ENCODE results near the gene BRD4.

GRCh38 chr19:15200553-15201364, 131.6 kb downstream of the BRD4 start, which contains the start of gene NOTCH3:
- TF ChIP-seq CTCF (optimal IDR thresholded peaks at IDR 0.05 in 1 of 3, IDR thresholded peaks at IDR 0.05 in 1 of 3, conservative IDR thresholded peaks at IDR 0.05 in 1 of 3; ENCODE audit: extremely low read depth in 1 of 3, insufficient read depth in 2 of 3, low read length in 3 of 3) = no peak
- no peak for TF ChIP-seq EZH2 (IDR thresholded peaks at IDR 0.05; ENCODE audit: low read length)
